Uterus (tissue), 4 donors: ENCODE data around the gene LIPA. TPM values are rescaled to one million over a fixed set of nuclear protein-coding genes. Genes with fewer than 3 reads are reported as not detected.

Experiments used
- DNase-seq, 2 donors: peaks; one replicate each; pipeline ENCODE4 v3.0.0-alpha.2; 2019 to 2020
- H3K27ac ChIP-seq, 2 donors: fragments of 200-600 bp; sonication (generic); 1 replicate in 1 of 2; 2 replicates in 1 of 2; pipeline ENCODE4 v1.5.1; 2016 to 2018
- H3K27me3 ChIP-seq, 2 donors: fragments of 200-600 bp; sonication (generic); one replicate each; pipeline ENCODE4 v1.5.1; 2018 to 2019; ENCODE audit warnings: control low read depth in 1 of 2
- H3K36me3 ChIP-seq, 2 donors: fragments of 200-600 bp; sonication (generic); one replicate each; pipeline ENCODE4 v1.5.1; 2019; ENCODE audit warnings: control low read depth in 1 of 2
- H3K4me1 ChIP-seq, 2 donors: fragments of 200-600 bp; sonication (generic); one replicate each; pipeline ENCODE4 v1.5.1; 2018 to 2019; ENCODE audit warnings: control low read depth in 1 of 2
- H3K4me3 ChIP-seq, 2 donors: fragments of 200-600 bp; sonication (generic); 1 replicate in 1 of 2; 2 replicates in 1 of 2; pipeline ENCODE4 v1.5.1; 2018 to 2019; ENCODE audit warnings: mild to moderate bottlenecking in 1 of 2
- H3K9me3 ChIP-seq, 2 donors: fragments of 200-600 bp; sonication (generic); one replicate each; pipeline ENCODE4 v1.5.1; 2019; ENCODE audit warnings: control low read depth in 1 of 2
- CTCF ChIP-seq, 4 experiments: fragments of 200-600 bp in 2 of 4; fragments of 450-650 bp in 2 of 4; sonication (generic) in 2 of 4; IDR thresholded peaks; one replicate each; pipeline ENCODE4 v1.5.1; 2016 to 2019; ENCODE audit warnings: antibody characterized with exemption in 4 of 4, mild to moderate bottlenecking in 2 of 4, moderate library complexity in 1 of 4
- POLR2A ChIP-seq, 2 donors: fragments of 450-650 bp; IDR thresholded peaks; one replicate each; pipeline ENCODE4 v1.6.1; 2016; ENCODE audit warnings: antibody characterized with exemption in 2 of 2, mild to moderate bottlenecking in 1 of 2, moderate library complexity in 1 of 2
- intact Hi-C: fragments of 100-400 bp; cut with DNase I; formaldehyde crosslinking; loops from one replicate; pipeline ENCODE4 v1.15.1; 2023; ENCODE audit warnings: low total_unique reads
- total RNA-seq, 4 donors: library from RNA; depleted of rRNA in 3 of 4; stranded (reverse); fragments of >200 nt in 3 of 4; gene quantifications; one replicate each; pipeline versions ENCODE4 v1.1.0 to v1.2.4, GENCODE V29; 2014 to 2023
- donor health status: DM: yes; HTN: yes; CAD: no.

The LIPA gene
- total RNA-seq, result 10 to 100 TPM; 40.0 to 63.1 (median 46.9) TPM

GRCh38 chr10:89251409-89252224, at the start of gene LIPA:
Gene LIPA, minus strand, starts transcription at chr10:89251775. Its CDS starts 4,127 bp downstream, at chr10:89247648.
- Histone ChIP-seq H3K27me3 (no peaks in the 10 kb centered on the region), H3K9me3 (no peaks in the 10 kb centered on the region), H3K4me1 (peaks cover 0 to 5% of the 10 kb centered on the region in 2 donors), H3K27ac (peak within 1 kb of the TSS; percentile 76 to 85), H3K36me3 (no peaks in the 10 kb centered on the region), H3K4me3 (peak within 1 kb of the TSS; percentile 84)
- peak; percentile 48 to 55 for TF ChIP-seq POLR2A (IDR thresholded peaks at IDR 0.05)
- TF ChIP-seq CTCF (IDR thresholded peaks at IDR 0.05), result peak in 1 of 4 experiments; percentile 21
- intact Hi-C loops, result no loop called here
- DNase-seq, result peak; percentile 95 to 96

GRCh38 chr10:89301232-89301631, 49.7 kb upstream of the LIPA start:
- TF ChIP-seq POLR2A (IDR thresholded peaks at IDR 0.05) (no peak), CTCF (IDR thresholded peaks at IDR 0.05) (no peak)
- Histone ChIP-seq H3K4me1 (no peaks in the 10 kb centered on the region), H3K9me3 (no peaks in the 10 kb centered on the region), H3K27ac (peak overlapping the region; percentile 91 to 98), H3K4me3 (peak overlapping the region; percentile 36 to 42), H3K27me3 (no peaks in the 10 kb centered on the region), H3K36me3 (no peaks in the 10 kb centered on the region)
- no peak for DNase-seq
- intact Hi-C loops, result no loop called here

- Histone ChIP-seq H3K27me3 (no peaks in the 10 kb centered on the region), H3K9me3 (no peaks in the 10 kb centered on the region), H3K36me3 (no peaks in the 10 kb centered on the region), H3K4me3 (no peak overlapping the region), H3K27ac (no peak overlapping the region), H3K4me1 (no peaks in the 10 kb centered on the region)
- intact Hi-C loops, result no loop called here
- TF ChIP-seq POLR2A (IDR thresholded peaks at IDR 0.05), result no peak
- TF ChIP-seq CTCF (IDR thresholded peaks at IDR 0.05), result no peak
- no peak for DNase-seq
These were observed 47.5 kb upstream of the LIPA start for GRCh38 chr10:89299031-89299430.

- DNase-seq, result no peak
- no peak overlapping the region for H3K27ac ChIP-seq
- intact Hi-C loops, result no loop called here
- H3K36me3 ChIP-seq, result no peaks in the 10 kb centered on the region
- H3K4me3 ChIP-seq, result no peak overlapping the region
- H3K4me1 ChIP-seq, result no peaks in the 10 kb centered on the region
- H3K9me3 ChIP-seq, result no peaks in the 10 kb centered on the region
- no peak for TF ChIP-seq CTCF (IDR thresholded peaks at IDR 0.05)
- no peak for TF ChIP-seq POLR2A (IDR thresholded peaks at IDR 0.05)
- H3K27me3 ChIP-seq, result no peaks in the 10 kb centered on the region
These were observed 46.2 kb upstream of the LIPA start for GRCh38 chr10:89297791-89298190.

- Histone ChIP-seq H3K36me3 (no peaks in the 10 kb centered on the region), H3K4me3 (no peak overlapping the region), H3K4me1 (no peaks in the 10 kb centered on the region), H3K27me3 (no peaks in the 10 kb centered on the region), H3K9me3 (no peaks in the 10 kb centered on the region), H3K27ac (peak overlapping the region in 1 of 2 donors; percentile 73)
- intact Hi-C loops, result no loop called here
- TF ChIP-seq POLR2A (IDR thresholded peaks at IDR 0.05), result no peak
- no peak for TF ChIP-seq CTCF (IDR thresholded peaks at IDR 0.05)
- no peak for DNase-seq
These were observed 45.8 kb upstream of the LIPA start for GRCh38 chr10:89297356-89297755.
